Ovary (tissue), 3 donors: ENCODE measurements around the gene SSC4D.

Source experiments
- POLR2A ChIP-seq: fragments of 450-650 bp; IDR thresholded peaks from one replicate; pipeline ENCODE4 v1.6.1; 2017; ENCODE audit warnings: antibody characterized with exemption, mild to moderate bottlenecking, moderate library complexity
- TF ChIP-seq, protein P1 (sequence below), 3 donors: fragments of 450-650 bp in 2 of 3; fragments of 200-600 bp in 1 of 3; IDR thresholded peaks; one replicate each; pipeline versions ENCODE4 v1.5.1 to v1.8.0; 2016 to 2022; ENCODE audit warnings: antibody characterized with exemption in 3 of 3, mild to moderate bottlenecking in 1 of 3
- donor health status: DM: no; HTN: no; CAD: no.

DNA sequence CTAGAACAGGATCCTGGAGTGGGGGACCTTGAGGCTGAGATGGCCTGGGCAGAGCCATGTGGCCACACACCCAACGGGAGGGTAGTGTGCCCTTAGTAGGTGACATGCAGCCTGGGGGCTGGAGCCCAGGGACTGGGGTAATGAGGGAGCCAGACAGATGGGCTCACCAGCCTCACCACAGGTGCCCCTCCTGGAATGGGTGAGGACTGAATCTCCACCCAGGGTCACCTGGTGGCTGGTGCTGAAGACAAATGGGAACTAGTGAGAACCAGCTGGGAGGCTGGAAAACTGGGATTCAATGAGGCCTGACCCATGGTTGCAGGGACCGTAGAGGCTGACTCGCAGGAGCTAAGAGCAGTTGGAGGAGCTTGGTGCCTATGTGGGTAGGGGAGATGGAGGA, 21.3 kb upstream of the SSC4D start:
- TF ChIP-seq, protein P1, sequence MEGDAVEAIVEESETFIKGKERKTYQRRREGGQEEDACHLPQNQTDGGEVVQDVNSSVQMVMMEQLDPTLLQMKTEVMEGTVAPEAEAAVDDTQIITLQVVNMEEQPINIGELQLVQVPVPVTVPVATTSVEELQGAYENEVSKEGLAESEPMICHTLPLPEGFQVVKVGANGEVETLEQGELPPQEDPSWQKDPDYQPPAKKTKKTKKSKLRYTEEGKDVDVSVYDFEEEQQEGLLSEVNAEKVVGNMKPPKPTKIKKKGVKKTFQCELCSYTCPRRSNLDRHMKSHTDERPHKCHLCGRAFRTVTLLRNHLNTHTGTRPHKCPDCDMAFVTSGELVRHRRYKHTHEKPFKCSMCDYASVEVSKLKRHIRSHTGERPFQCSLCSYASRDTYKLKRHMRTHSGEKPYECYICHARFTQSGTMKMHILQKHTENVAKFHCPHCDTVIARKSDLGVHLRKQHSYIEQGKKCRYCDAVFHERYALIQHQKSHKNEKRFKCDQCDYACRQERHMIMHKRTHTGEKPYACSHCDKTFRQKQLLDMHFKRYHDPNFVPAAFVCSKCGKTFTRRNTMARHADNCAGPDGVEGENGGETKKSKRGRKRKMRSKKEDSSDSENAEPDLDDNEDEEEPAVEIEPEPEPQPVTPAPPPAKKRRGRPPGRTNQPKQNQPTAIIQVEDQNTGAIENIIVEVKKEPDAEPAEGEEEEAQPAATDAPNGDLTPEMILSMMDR (IDR thresholded peaks at IDR 0.05): no peak
- TF ChIP-seq POLR2A: no peak
